Endothelial cell of umbilical vein (primary cell): ENCODE data around the gene IRF2BP1. TPM values are rescaled to one million over a fixed set of nuclear protein-coding genes. Genes with fewer than 3 reads are reported as not detected.

ENCODE experiments used
- BruUV-seq: library from RNA; stranded (reverse); fragments of 400-500 nt; replicated peaks from 2 replicates; lab custom pipeline; 2021; lab: Mats Ljungman, UMichigan
- CTCF ChIA-PET: fragments of 300-600, 350-600 bp; sonication (Branson Sonifier 250); formaldehyde crosslinking; loops from one replicate; lab custom pipeline; 2021; ENCODE audit warnings: antibody characterized with exemption, inconsistent platforms; lab: Charles Lee
- POLR2A ChIA-PET: fragments of 300-600, 350-600 bp; sonication (Branson Sonifier 250); formaldehyde crosslinking; loops from one replicate; lab custom pipeline; 2021; ENCODE audit warnings: antibody characterized with exemption, inconsistent platforms; lab: Charles Lee
- DNase-seq: peaks from one replicate; pipeline ENCODE4 v3.0.0-alpha.2; 2011; ENCODE audit warnings: low read depth, low spot score
- FAIRE-seq: peaks from 2 replicates; lab custom pipeline; 2011; peaks lifted over from hg19 to GRCh38; lab: Jason Lieb, UNC
- H2AFZ ChIP-seq: 2 replicates; pipeline ENCODE4 v1.6.0; 2012; ENCODE audit warnings: low read depth, low read length, control low read depth, inconsistent platforms
- H3K27ac ChIP-seq: 2 replicates; pipeline ENCODE4 v1.5.1; 2011; ENCODE audit warnings: low read depth, mild to moderate bottlenecking, control low read depth, low read length, moderate library complexity; ENCODE audit not compliant: insufficient read depth
- H3K27me3 ChIP-seq, 2 experiments: 2 replicates each; pipeline versions ENCODE4 v1.6.0 to v1.6.1; 2011; ENCODE audit warnings: low read length in 2 of 2, mixed read lengths in 1 of 2; ENCODE audit not compliant: control insufficient read depth in 2 of 2, insufficient read depth in 2 of 2
- H3K36me3 ChIP-seq, 2 experiments: 2 replicates in 1 of 2; 3 replicates in 1 of 2; pipeline ENCODE4 v1.5.1; 2011; ENCODE audit warnings: low read length in 2 of 2, mild to moderate bottlenecking in 1 of 2, moderate library complexity in 1 of 2; ENCODE audit not compliant: control insufficient read depth in 2 of 2, insufficient read depth in 2 of 2; ENCODE audit errors: extremely low read depth in 1 of 2
- H3K4me1 ChIP-seq: 3 replicates; pipeline ENCODE4 v1.5.1; 2011; ENCODE audit warnings: mild to moderate bottlenecking, low read length; ENCODE audit not compliant: control insufficient read depth, insufficient read depth; ENCODE audit errors: extremely low read depth
- H3K4me2 ChIP-seq: 2 replicates; pipeline ENCODE4 v1.6.1; 2011; ENCODE audit warnings: low read length, control low read depth, mixed read lengths; ENCODE audit not compliant: insufficient read depth
- H3K4me3 ChIP-seq, 3 experiments: fragments of 200-600 bp in 1 of 3; sonication (generic), shearing (Covaris generic) in 1 of 3; replicated peaks in 1 of 3; 2 replicates each; pipeline ENCODE4 v1.5.1; 2011 to 2016; ENCODE audit warnings: control low read depth in 3 of 3, low read length in 3 of 3, mild to moderate bottlenecking in 2 of 3, inconsistent platforms in 1 of 3, low read depth in 1 of 3, moderate library complexity in 1 of 3; ENCODE audit not compliant: insufficient read depth in 1 of 3
- H3K79me2 ChIP-seq: 2 replicates; pipeline ENCODE4 v1.6.0; 2012; ENCODE audit warnings: low read length, inconsistent platforms; ENCODE audit not compliant: control insufficient read depth, insufficient read depth
- H3K9ac ChIP-seq: replicated peaks from 2 replicates; pipeline ENCODE3; 2011; ENCODE audit warnings: low read length, control low read depth; ENCODE audit not compliant: insufficient read depth; ENCODE audit errors: extremely low read depth
- H3K9me1 ChIP-seq: replicated peaks from 3 replicates; pipeline ENCODE4 v1.6.0; 2011; ENCODE audit warnings: mild to moderate bottlenecking, low read length; ENCODE audit not compliant: control insufficient read depth, insufficient read depth; ENCODE audit errors: extremely low read depth
- H3K9me3 ChIP-seq: replicated peaks from 2 replicates; pipeline ENCODE4 v1.5.1; 2012; ENCODE audit warnings: low read length, inconsistent platforms; ENCODE audit not compliant: control insufficient read depth, insufficient read depth
- H4K20me1 ChIP-seq: replicated peaks from 2 replicates; pipeline ENCODE3; 2011; ENCODE audit warnings: mild to moderate bottlenecking, low read length; ENCODE audit not compliant: control insufficient read depth, insufficient read depth; ENCODE audit errors: extremely low read depth
- CTCF ChIP-seq, 2 donors: IDR thresholded peaks; 1 replicate in 1 of 2; 2 replicates in 1 of 2; pipeline ENCODE4 v1.5.1; 2011; ENCODE audit warnings: low read length in 2 of 2, mild to moderate bottlenecking in 2 of 2, moderate library complexity in 2 of 2, control low read depth in 1 of 2, inconsistent platforms in 1 of 2, low read depth in 1 of 2; ENCODE audit not compliant: insufficient read depth in 1 of 2; ENCODE audit errors: extremely low read depth in 1 of 2
- GATA2 ChIP-seq: IDR thresholded peaks from 2 replicates; pipeline ENCODE4 v1.7.0; 2011; ENCODE audit warnings: low read depth, mild to moderate bottlenecking, moderate library complexity, mixed read lengths, low read length; ENCODE audit not compliant: insufficient read length, insufficient read depth
- POLR2AphosphoS5 ChIP-seq: IDR thresholded peaks from 2 replicates; pipeline ENCODE4 v1.6.1; 2012; ENCODE audit warnings: low read depth, mild to moderate bottlenecking, control low read depth, low read length, moderate library complexity; ENCODE audit not compliant: insufficient read depth
- dilution Hi-C: fragments of 300-500 bp; cut with MboI; formaldehyde crosslinking; loops from one replicate; pipeline ENCODE4 v1.15.0; 2019; ENCODE audit warnings: low sequenced_read_pairs; ENCODE audit not compliant: extremely low pct_ligation_motif_present
- intact Hi-C: fragments of 100-400 bp; cut with micrococcal nuclease; formaldehyde crosslinking; loops from one replicate; pipeline ENCODE4 v1.10.0; 2022
- polyA plus RNA-seq, 4 experiments: library from polyadenylated mRNA; depleted of rRNA in 3 of 4; stranded (reverse) in 3 of 4; unstranded in 1 of 4; fragments of >200 nt; gene quantifications; 2 replicates each; pipeline versions ENCODE4 v1.2.1 to v1.2.3, GENCODE V29; 2011 to 2012; ENCODE audit warnings: missing spikeins in 1 of 4
- total RNA-seq: library from RNA; stranded (reverse); gene quantifications from 2 replicates; pipeline ENCODE4 v1.2.3, GENCODE V29; 2021

IRF2BP1 gene
- total and polyA plus RNA-seq, 2 donors (not counting 3 experiments of a cell fraction or from before 2014, with no cell fraction given), result 12.3 to 17.5 TPM

GRCh38 chr19:45882652-45883585 is 3.0 kb downstream of the IRF2BP1 start:
- intact Hi-C loops, result loop anchor here (1.0 kb wide), 3 partner anchors 20 to 132 kb away; partner anchors contain the start of gene SYMPK

More at GRCh38 chr19:45882652-45883585, 3.0 kb downstream of the IRF2BP1 start:
- TF ChIP-seq GATA2, result no peak
- peak; percentile 99 to 100 for TF ChIP-seq CTCF (IDR thresholded peaks at IDR 0.05; ENCODE audit: extremely low read depth in 1 of 2, insufficient read depth in 1 of 2, low read depth in 1 of 2, low read length in 2 of 2)
- TF ChIP-seq POLR2AphosphoS5, result no peak
- peak; percentile 80 for FAIRE-seq
- dilution Hi-C loops, result no loop called here
- H3K4me1 ChIP-seq, result peaks cover 10% of the 10 kb centered on the region
- no peak overlapping the region for H3K4me3 ChIP-seq
- no peak overlapping the region for H3K27ac ChIP-seq
- H3K79me2 ChIP-seq, result peaks cover 3% of the 10 kb centered on the region
- H3K9me1 ChIP-seq, result no peaks in the 10 kb centered on the region
- no peak overlapping the region for H3K9ac ChIP-seq
- H2AFZ ChIP-seq, result no peak overlapping the region
- H3K4me2 ChIP-seq, result no peak overlapping the region
- peak; percentile 95 for DNase-seq
- H3K36me3 ChIP-seq, result no peaks in the 10 kb centered on the region
- no peaks in the 10 kb centered on the region for H3K9me3 ChIP-seq
- ChIA-PET CTCF (interaction anchor here (1.0 to 2.2 kb wide), 5 partner anchors 13 to 382 kb away, joined by 3 to 24 read pairs (median 4); partner anchors contain the start of genes FOXA3 and SYMPK), POLR2A (interaction anchor here (1.0 kb wide), 1 partner anchor 18 kb away, joined by 3 read pairs; no protein-coding TSS in a partner anchor)
- H4K20me1 ChIP-seq, result no peaks in the 10 kb centered on the region
- no peaks in the 10 kb centered on the region for H3K27me3 ChIP-seq
- BruUV-seq, result no TSS peak
